NCI-H1417 treated with DMSO at 0.1 percent for 48 hours (cell line): ENCODE results near the gene APOL6.
"Not testable (repeated sequence)": the region's sequence is repeated elsewhere in the genome, so short reads cannot be mapped to it uniquely, and the experiment has no call there.

Source experiments
- DNase-seq: peaks from one replicate; lab custom pipeline; 2025; lab: John Stamatoyannopoulos, UW

The APOL6 gene

DNA sequence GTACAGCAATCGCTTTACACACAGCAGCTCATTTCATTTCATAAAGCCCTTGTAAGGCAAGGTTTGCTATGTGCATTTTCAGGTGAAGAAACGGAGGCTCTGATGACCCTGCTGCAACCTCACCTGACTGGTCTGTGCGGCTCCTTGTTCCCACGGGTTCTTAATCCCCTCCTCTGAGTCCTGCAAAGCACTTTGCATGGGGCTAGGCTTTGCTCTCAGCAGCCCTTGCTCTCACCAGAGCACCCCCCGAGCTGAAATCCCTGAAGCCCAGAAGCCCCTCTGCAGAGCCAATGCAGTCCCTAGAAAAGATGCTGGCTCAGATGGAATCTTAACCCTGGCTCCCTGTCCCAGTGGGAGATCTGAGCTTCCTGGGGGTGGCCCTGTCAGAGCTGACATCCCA lies 11.0 kb upstream of the APOL6 start:
- DNase-seq, result no peak

DNA sequence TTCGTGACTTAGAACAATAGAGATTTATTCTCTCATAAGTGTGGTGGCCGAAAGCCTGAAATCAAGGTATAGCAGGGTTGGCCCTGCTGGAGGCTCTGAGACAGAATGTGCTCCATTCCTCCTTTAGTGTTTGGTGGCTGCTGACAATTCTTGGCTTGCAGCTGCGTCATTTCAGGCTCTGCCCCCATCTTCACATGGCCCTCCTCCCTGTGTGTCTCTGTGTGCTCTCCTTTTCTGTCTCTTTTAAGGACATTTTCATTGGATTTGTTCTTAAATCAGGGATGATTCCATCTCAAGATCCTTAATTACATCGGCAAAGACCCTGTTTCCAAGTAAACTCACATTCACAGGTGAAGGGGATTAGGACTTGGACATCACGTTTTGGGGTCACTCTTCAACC lies 10.2 kb upstream of the APOL6 start:
- no peak for DNase-seq

DNA sequence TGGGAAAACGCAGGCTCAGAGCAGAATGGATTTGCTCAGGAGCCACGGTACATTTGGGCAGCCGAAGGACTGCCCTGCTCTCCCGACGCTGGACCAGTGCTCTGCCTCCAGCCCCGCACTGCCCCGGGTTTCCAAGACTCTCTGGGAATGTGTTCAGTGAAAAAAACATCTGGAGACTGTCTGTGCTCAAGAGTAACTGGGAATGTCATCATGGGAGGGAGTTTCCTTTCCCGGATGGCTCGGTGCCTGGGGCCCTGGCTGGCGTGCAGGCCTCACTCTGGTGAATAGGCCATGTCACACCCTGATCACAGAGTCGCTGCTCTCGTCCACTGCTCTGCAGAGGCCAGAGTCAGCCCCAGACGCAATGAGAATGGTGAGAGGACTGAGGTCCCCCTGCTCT lies 9.8 kb upstream of the APOL6 start:
- no peak for DNase-seq

DNA sequence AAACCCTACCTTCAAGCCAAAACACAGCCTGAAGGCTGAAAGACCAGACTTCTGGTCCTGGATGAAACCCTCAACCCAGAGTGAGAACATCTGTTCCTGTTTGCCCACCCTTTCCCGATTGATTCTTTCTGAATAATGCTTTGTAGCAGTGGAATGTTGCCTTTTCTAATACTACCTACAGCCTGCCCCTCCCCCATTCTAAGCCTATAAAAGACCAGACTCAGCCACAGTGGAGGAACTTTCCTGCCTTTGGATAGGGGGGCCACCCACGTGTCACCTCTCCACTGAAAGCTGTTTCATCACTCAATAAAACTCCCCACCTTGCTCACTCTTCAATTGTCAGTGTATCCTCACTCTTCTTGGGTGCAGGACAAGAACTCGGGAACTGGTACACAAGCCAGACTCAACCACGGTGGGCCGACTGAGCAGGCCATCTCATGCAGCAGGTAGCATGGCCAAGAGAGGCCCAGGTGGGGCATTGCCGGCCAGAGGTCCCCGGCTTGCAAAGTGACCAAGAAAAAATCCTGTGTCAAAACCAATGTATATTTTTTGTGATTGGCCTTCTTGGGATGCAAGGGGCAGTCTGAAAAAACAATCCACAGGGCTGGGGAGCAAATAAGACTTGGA lies 6.6 kb upstream of the APOL6 start:
- DNase-seq, result no peak

DNA sequence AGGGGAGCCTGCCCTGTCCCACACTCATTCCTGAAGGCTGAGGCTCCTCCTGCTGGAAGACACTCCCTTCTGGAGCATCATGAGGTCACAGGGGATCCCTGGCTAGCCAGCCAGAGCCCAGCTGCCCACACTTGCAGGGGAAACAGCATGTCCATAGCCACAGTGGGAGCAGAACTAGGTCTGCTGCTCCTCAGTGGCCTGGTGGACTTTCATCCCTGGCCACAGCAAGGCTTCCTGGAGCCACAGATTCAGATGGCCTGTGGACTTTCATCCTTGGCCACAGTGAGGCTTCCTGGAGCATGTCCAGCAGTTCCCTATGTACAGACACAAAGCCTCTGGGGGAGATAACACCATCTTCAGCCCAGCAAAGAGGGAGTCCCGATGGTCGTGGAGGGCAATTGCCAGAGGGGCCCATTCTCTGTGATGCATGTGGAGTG lies 5.9 kb upstream of the APOL6 start:
- no peak for DNase-seq

DNA sequence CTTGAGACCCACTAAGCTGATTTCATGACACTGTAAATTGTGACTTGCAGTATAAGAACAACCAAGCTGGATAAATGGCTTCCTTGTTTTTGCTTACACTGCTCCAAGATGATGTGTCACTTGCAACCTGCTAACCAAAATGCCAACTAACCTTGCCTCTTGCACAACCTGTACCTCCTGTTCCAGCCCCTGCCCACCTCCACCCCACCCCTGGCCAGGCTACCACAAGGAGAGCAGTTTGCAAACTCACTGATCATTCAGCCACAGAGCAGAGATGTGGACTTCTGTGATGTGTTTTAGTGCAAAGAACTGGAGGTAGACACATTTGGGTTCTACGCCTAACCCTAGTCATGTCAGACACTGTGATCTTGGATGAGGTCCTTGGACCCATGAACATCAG lies 4.3 kb upstream of the APOL6 start:
- DNase-seq, result no peak

DNA sequence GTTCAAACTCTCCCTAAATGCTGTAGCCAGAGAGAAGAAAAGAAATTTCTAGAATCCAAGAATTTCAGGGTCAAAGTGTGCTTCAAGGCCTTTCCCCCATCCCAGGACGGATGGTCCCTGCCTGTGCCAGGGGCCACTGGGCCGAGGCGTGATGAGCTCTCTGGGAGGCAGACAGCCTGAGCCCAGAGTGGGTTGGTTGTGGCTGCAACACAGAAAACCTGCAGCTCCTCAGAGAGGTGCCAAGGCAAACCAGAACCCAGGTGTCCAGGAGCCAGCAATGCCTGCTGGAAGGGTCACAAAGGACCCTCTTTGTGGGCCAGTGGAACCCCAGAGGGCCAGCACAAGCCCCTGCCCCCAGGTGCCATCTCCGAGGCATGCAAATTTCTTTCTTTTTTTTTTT lies 2.6 kb upstream of the APOL6 start:
- DNase-seq, result no peak

DNA sequence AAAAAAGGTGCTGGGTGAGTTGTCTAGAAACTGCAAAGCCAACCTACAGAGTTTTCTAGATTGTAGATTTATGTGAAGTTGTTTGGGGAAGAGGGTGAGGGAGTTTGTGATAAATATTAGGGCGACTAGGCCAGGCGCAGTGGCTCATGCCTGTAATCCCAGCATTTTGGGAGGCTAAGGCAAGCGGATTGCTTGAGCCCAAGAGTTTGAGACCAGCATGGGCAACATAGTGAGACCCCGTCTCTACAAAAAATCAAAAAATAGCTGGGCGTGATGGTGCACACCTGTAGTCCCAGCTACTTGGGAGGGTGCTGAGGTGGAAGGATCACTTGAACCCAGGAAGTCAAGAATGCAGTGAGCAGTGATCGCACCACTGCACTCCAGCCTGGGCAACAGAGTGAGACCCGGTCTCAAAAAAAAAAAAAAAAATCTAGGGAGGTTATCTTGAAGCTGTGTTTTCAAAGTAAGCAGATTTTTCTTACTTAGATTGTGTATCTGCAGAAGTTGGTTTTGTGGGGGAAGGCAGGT lies 844 bp downstream of the APOL6 start:
- DNase-seq, result no peak

DNA sequence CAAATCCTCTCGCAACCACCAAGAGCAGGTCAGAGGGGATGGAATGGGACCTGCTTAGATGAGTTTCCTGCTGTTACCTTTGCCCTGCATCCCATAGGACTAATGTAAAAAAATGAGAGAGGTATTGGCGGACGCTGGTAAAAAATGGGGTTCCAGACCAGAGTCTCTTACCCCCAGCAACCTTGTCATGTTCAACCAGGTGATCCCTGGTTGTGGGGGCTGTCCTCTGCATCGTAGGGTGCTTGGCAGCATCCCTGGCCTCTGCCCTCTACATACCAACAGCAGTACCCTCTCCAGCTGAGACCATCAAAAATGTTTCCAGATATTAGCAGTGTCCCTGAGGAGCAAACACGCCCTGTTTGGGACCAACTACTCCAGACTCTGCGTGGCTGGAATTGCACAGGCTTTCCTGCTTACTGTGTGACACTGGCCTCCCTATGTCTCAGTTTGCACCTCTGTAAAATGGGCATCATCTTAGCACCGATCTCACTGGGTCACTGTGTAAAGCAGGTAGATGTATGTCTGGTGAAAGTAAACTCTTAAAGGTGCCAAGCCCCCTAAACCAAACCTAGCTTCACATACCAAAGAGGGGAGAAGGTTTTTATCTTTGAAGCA lies 1.5 kb downstream of the APOL6 start:
- DNase-seq, result no peak

DNA sequence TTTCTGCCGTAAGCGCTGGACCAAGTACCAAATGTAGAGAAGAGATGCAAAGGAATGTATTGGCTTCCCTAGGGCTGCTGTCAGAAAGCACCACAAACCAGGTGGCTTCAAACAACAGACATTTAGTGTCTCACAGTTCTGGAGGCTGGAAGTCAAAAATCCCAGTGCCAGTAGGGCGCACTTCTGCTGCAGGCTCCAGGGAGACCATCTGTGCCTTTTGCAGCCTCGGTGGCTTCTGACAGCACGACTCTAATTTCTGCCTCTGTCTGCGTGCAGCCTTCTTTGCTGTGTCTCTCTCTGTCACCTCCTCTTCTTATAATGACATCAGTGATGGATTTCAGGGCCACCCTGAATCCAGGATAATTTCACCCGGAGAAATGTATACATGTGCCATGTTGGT lies 2.8 kb downstream of the APOL6 start:
- no peak for DNase-seq

DNA sequence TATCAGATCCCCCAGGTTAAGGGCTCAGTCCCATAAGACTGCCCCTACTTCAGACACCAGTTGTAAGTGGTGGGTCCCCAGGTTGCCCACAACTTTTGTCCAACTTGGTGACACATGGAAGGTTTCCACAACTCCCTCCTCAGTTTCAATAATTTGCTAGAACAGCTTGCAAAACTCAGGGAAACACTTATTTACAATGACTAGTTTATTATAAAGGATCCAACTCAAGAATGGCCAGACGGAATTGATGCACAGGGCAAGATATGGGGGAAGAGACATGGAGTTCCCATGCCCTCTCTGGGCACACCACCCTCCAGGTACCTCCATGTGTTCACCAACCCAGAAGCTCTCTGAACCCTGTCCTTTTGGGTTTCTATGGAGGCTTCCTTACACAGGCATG lies 5.6 kb downstream of the APOL6 start:
- no peak for DNase-seq

DNA sequence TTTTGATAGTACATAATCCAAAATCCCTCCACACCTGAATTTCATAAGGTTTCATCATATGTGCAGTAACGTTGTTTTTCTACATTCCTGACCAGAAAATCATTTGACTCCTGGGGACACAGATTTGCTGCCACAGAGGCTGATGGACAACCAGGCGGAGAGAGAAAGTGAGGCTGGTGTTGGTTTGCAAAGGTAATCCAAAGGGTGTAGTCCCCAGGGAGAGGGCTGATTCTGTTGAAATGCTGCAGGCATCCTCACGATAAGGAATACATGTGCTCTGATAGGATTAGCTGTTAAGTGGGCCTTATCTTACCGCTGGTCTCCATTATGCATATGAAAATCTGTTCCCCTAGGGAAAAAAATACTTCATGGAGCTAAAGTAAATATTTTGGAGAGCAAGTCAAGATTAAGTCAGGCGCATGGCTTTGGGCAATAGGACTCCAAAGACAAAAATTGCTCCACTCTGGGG lies 8.1 kb downstream of the APOL6 start:
- no peak for DNase-seq

DNA sequence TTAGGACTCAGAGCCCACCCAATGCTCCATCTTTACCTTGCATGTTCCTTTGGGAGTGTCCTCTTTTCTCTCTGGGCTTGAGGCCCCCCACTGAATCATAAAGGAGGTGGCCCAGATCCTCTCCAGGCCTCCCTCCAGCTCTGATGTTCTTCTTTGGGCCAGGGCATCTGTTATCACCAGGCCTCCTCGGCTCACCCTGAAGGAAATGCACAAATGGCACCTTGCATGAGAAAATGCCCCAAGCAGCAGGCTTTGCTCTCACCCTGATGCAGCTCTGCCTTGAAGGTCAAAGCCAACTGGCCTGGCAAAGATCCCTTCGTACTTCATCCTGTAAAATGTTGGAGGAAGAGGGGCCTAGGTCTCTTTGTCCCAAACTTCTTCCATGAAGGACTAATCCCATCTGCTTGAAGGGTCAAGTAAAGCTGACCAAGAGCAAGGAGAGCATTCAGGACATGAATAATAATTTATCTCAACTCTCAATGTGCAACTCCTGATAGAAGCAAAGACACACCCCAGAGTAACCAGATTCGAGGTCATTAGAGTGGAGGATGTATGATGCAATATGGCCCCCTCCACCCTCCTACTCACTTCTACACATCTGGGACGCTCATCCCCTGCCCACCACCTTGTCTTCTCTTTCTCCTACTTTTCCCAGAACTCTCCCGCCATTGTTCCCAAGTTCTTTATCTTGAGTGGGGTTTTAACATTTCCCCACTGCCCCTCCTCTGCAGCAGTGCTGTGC lies 9.5 kb downstream of the APOL6 start:
- no peak for DNase-seq

DNA sequence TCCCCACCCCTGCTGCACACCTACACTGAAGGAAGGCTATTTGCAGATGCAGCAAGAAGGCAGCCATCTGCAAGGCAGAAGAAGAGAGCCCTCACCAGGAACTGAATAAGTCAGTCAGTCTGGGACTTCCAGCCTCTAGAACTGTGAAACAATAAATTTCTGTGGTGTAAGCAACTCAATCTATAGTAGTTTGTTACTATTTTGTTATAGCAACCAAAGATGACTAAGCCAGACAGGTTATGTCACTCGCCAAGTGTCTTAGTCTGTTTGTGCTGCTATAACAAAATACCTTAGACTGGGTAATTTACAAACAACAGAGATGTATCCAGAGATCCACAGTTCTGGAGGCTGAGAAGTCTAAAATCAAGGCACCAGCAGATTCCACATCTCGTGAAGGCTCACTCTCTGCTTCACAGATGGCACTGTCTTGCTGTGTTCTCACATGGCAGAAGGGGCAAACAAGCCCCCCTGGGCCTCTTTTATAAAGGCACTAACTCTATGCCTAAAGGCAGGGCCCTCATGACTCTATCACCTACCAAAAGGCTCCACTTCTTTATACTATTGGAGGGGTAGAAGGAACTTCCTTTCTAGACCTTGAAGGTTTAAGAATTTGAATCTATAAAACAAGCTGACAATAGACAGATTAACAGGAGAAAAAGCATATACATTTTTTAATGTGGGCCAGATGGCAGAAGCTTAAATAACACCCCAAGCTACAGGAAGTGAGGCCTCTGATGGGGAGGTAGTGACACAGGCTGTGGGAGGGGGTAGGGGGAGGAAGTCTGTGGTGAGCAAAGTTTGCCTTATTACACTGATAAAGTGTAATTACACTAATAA lies 12.3 kb downstream of the APOL6 start:
- no peak for DNase-seq

DNA sequence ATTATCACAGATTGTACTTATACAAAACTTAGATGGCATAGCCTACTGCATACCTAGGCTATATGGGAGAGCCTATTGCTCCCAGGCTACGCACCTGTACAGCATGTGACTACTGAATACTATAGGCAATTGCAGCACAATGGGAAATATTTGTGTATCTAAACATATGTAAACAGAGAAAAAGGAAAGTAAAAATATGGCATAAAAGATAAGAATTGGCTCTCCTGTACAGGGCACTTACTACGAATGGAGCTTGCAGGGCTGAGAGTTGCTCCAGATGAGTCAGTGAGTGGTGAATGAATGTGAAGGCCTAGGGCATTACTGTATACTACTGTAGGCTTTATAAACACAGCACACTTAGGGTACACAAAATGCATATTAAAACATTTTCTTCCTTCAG lies 13.2 kb downstream of the APOL6 start:
- DNase-seq, result no peak

DNA sequence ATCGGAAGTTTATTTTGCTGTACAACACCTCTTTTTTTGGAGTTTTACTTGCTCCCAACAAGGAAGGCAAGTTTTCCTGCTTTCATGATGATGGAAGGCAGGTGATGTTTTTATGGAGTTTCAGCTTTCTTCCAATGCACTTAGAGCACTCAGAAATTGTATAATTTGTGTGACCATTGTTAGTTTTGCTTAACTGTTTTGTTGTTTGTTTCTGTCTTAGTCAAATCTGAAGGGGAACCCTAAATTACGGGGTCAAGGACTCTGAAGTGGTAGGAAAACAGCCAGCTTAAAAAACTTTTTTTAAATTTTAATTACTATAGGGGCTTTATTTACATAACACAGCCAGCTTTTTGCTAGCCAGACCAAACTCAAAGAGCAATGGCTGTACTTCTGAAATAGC lies 14.7 kb downstream of the APOL6 start:
- DNase-seq, result no peak

DNA sequence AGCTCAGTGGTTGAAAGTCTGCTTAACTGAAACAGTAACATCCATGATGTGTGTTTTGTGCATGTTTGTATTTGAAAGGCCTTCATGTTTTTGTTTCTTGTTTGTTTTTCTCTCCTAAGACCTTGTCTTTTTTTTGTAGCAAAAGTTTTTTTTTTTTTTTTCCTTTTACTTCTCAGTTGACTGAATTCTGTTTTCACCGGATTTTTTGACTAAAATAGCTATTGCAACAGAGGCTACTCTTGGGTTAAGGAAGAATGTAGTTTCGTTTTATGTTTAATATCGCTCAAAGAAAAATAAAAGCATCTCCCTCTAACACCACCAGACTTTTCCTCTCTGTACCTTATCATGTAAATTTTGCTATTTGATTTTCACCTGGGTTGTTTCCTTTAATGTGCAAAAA lies 15.1 kb downstream of the APOL6 start:
- DNase-seq, result no peak

DNA sequence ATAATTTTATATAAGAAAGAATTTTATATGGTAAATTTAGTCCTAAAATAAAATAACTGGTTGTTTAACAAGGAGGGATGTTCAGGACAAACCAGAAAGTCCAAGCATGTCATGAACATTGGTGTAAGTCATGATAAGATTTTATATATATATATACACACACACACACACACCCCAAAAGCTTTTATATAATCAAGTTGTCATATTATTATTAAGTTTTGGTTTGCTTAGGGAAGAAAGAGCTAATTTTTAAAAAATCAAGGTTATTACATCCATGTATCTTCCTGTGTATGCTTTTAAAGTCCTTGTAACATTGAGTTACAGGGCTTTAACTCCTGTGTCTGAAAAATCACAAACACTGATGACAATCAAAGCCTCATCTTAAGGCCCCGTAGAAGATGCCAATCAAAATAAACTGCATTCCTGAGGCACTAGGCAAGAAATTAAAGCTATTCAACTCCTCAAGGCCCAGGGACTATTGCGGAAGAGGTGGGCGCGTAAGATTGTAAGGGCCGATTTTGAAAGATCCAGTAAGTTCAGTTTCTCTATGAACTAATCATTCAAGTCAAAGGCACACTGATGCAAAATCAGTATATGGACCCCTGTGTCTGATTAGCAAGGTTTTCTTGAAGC lies 16.8 kb downstream of the APOL6 start:
- no peak for DNase-seq

DNA sequence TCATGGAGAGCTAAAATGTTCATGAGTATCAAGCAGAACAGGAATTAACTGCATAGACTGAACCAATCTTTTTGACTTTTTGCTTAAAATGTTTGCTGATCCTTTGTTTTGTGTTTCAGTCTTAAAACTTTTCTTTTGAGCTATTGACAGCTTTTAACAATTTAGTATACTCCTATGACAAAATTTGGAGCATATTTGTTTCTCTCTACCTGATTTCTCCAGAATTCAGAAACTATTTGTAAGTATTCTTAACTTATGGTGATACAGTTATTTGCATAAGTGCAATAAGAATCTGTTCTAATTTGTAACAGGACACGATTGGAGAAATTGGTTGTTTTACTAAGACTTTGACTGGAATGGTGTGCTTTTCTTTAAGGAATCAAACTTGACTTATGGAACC lies 18.5 kb downstream of the APOL6 start:
- not testable (repeated sequence) for DNase-seq

DNA sequence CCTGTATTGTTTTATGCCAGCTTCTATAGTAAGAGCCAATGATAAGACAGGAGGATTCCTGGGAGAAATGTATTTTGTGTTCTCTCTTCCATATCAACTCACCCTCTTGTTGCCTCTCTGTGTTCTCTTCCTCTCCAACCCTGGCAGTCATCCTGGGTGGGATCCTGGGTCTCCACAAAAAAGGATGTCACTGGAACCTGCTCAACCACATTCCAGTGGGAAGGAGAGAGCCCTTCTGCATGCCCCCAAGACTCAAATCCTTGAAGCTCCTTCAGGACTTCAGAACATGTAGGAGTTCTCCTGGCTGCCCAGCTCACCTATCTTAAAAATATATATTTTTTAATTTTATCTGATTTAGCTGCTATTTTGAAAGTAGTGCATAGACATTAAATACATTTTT lies 26.1 kb downstream of the APOL6 start:
- DNase-seq, result no peak

DNA sequence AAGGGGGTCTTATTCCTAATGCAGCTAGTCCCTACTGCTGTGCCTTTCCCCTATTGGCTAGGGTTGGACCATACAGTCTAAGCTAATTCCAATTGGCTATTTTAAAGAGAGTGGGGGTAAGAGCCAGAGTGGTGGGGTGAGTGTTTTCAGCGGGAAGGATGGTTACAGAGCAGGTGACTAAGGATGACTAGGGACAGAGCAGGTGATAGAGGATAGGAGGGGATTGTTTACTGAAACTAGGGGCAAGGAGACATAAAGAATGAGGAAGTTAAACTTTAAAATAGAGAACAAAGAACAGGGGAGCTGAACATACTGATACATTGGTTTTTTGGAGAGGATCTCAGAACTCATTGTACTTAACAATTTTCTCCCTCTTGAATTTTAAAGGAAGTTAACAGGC lies 27.8 kb downstream of the APOL6 start:
- DNase-seq, result not testable (repeated sequence)
